Measurements from ENCODE around the gene COPZ1. TPM values are rescaled to one million over a fixed set of nuclear protein-coding genes. Genes with fewer than 3 reads are reported as not detected.

COPZ1 gene
- total and polyA plus RNA-seq, 2 donors (not counting 1 experiment from before 2014, with no cell fraction given): 97.9 to 305 TPM

DNA sequence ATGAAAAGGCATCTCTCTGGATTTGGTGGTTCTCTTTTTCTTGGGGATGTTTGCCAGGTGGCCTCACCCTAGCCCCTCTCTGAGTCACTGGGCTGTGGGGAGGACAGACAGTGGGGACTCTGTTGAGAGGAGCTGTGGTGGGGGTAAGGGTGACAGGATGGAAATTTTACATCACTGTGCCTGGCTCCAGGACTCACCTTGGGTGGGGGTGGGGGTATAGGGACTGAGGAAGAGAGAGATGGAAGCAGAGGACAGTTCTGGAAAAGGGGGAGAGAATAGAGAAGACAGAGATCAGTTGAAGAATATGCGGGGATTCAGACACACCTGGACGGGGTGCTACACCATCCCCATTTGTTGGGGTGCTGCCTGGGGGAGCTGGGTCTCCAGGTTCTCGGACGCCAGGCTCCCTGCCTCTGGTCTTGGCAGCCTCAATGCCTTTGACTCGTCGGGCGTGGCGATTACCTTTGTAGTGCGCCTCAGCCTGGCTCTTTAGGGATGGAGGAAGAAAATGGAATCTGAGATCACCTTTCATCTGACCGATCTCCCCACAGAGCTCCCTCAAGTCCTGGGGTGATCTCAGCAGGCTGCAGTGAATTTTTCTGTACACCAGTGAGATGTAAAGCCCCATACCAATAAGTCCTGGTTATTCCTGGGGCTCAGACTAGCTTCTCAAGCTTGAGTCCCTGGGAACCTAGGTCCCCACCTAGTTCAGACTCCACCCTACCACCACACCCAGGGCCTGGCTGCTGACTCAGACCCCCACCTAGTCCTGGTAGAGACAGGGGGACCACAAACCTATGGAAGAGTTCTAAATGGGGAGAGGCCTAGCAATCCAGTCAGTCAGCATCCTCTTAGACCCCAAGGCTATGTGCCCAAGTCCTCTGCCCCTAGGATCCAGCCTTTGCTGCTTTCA is 49.0 kb downstream of the COPZ1 start:
- Histone ChIP-seq H3K9me3 (ENCODE audit: control insufficient read depth, insufficient read depth, low read depth, low read length) (no peaks in the 10 kb centered on the region), H2AFZ (ENCODE audit: low read length) (no peak overlapping the region), H3K4me2 (ENCODE audit: extremely low read depth, insufficient read depth, low read length) (no peak overlapping the region), H3K4me1 (ENCODE audit: control insufficient read depth, extremely low read depth, insufficient read depth, low read length) (peaks cover 12% of the 10 kb centered on the region), H3K4me3 (replicated peaks in 1 of 4; ENCODE audit: control extremely low read depth in 1 of 4, insufficient read depth in 1 of 4, low read depth in 3 of 4, low read length in 4 of 4) (no peak overlapping the region), H3K79me2 (ENCODE audit: control insufficient read depth, insufficient read depth, low read length) (no peaks in the 10 kb centered on the region), H3K27me3 (ENCODE audit: control insufficient read depth, insufficient read depth, low read length) (no peaks in the 10 kb centered on the region), H3K9ac (ENCODE audit: insufficient read depth, low read length) (no peak overlapping the region), H3K36me3 (ENCODE audit: control insufficient read depth, insufficient read depth, low read length) (no peaks in the 10 kb centered on the region), H4K20me1 (ENCODE audit: control insufficient read depth, extremely low read depth, insufficient read depth, low read length) (no peaks in the 10 kb centered on the region), H3K27ac (ENCODE audit: insufficient read depth, low read length) (no peak overlapping the region)
- TF ChIP-seq CTCF (conservative IDR thresholded peaks at IDR 0.05 in 1 of 2, IDR thresholded peaks at IDR 0.05 in 1 of 2; ENCODE audit: low read depth in 1 of 2, low read length in 2 of 2) (no peak), EZH2 (IDR thresholded peaks at IDR 0.05; ENCODE audit: low read length, missing control alignments) (no peak)
- no peak for DNase-seq (ENCODE audit: low read depth in 2 of 2)

DNA sequence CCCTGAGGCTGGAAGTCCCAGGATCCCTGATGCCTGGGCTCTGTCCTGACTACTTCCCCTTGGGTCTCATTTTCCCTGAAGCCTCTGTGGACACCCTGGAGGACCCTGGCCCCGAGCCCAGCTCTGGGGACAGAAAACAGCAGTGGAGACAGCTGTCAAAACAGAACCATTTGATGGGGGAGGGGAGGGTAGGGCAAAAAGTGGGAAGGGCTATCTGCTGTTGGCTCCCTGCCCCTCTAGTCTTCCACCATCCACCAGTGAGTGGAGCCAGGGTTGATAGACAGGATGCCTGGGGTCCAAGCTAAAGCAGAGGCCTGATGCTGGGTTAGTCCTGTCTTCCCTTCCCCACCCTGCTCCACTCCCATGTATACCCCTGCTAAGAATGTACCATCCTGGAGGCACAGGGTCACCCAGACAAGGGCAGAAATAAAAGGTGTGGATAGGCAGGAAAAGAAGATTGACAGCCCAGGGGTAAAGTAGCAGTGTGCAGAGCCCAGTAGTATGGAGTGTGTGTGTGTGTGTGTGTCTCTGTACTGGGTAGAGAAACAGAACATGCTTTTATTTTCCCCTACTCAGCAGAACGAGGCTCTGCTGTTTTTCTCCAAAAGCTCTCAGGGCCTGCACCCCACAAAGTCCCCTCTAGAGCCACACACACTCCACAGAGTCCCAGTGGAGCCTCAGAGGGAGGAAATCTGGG is 49.8 kb downstream of the COPZ1 start:
- no peaks in the 10 kb centered on the region for H3K27me3 ChIP-seq (ENCODE audit: control insufficient read depth, insufficient read depth, low read length)
- H3K4me1 ChIP-seq (ENCODE audit: control insufficient read depth, extremely low read depth, insufficient read depth, low read length): peaks cover 13% of the 10 kb centered on the region
- no peak for DNase-seq (ENCODE audit: low read depth in 2 of 2)
- no peak overlapping the region for H3K4me3 ChIP-seq (replicated peaks in 1 of 4; ENCODE audit: control extremely low read depth in 1 of 4, insufficient read depth in 1 of 4, low read depth in 3 of 4, low read length in 4 of 4)
- no peaks in the 10 kb centered on the region for H3K36me3 ChIP-seq (ENCODE audit: control insufficient read depth, insufficient read depth, low read length)
- H2AFZ ChIP-seq (ENCODE audit: low read length): no peak overlapping the region
- no peak overlapping the region for H3K4me2 ChIP-seq (ENCODE audit: extremely low read depth, insufficient read depth, low read length)
- H3K9me3 ChIP-seq (ENCODE audit: control insufficient read depth, insufficient read depth, low read depth, low read length): no peaks in the 10 kb centered on the region
- TF ChIP-seq EZH2 (IDR thresholded peaks at IDR 0.05; ENCODE audit: low read length, missing control alignments): no peak
- H3K27ac ChIP-seq (ENCODE audit: insufficient read depth, low read length): no peak overlapping the region
- no peaks in the 10 kb centered on the region for H4K20me1 ChIP-seq (ENCODE audit: control insufficient read depth, extremely low read depth, insufficient read depth, low read length)
- H3K9ac ChIP-seq (ENCODE audit: insufficient read depth, low read length): no peak overlapping the region
- H3K79me2 ChIP-seq (ENCODE audit: control insufficient read depth, insufficient read depth, low read length): no peaks in the 10 kb centered on the region

DNA sequence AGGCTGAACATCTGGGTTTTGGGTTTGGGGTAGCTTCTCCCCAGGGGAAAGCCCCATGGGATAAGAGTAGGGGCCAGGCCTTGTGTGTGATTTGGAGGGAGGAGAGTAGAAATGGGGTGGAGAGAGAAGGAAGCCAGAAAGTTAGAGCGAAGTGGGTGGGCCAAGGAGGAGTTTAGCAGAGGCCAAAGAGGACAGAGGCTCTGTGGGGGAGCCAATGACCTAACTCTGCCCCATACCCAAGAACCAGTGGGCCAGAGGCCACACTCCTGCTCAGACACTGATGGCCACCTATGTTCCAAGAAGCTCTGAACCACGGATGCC is 50.3 kb downstream of the COPZ1 start:
- Histone ChIP-seq H3K27ac (ENCODE audit: insufficient read depth, low read length) (no peak overlapping the region), H3K27me3 (ENCODE audit: control insufficient read depth, insufficient read depth, low read length) (no peaks in the 10 kb centered on the region), H4K20me1 (ENCODE audit: control insufficient read depth, extremely low read depth, insufficient read depth, low read length) (no peaks in the 10 kb centered on the region), H3K9me3 (ENCODE audit: control insufficient read depth, insufficient read depth, low read depth, low read length) (no peaks in the 10 kb centered on the region), H3K9ac (ENCODE audit: insufficient read depth, low read length) (no peak overlapping the region), H3K4me3 (replicated peaks in 1 of 4; ENCODE audit: control extremely low read depth in 1 of 4, insufficient read depth in 1 of 4, low read depth in 3 of 4, low read length in 4 of 4) (no peak overlapping the region), H3K36me3 (ENCODE audit: control insufficient read depth, insufficient read depth, low read length) (no peaks in the 10 kb centered on the region), H3K4me1 (ENCODE audit: control insufficient read depth, extremely low read depth, insufficient read depth, low read length) (peaks cover 13% of the 10 kb centered on the region), H3K4me2 (ENCODE audit: extremely low read depth, insufficient read depth, low read length) (no peak overlapping the region), H3K79me2 (ENCODE audit: control insufficient read depth, insufficient read depth, low read length) (no peaks in the 10 kb centered on the region), H2AFZ (ENCODE audit: low read length) (no peak overlapping the region)
- no peak for TF ChIP-seq CTCF (conservative IDR thresholded peaks at IDR 0.05 in 1 of 2, IDR thresholded peaks at IDR 0.05 in 1 of 2; ENCODE audit: low read depth in 1 of 2, low read length in 2 of 2)
- TF ChIP-seq EZH2 (IDR thresholded peaks at IDR 0.05; ENCODE audit: low read length, missing control alignments): no peak
- DNase-seq (ENCODE audit: low read depth in 2 of 2): no peak
